Mesendoderm (in vitro differentiated cells): ENCODE results near the gene CCDC40.

Experiments
- DNase-seq: peaks from one replicate; pipeline ENCODE4 v3.0.0; 2013
- H2AK5ac ChIP-seq: 2 replicates; pipeline ENCODE4 v1.6.1; 2013; ENCODE audit warnings: low read length, inconsistent platforms
- H2BK120ac ChIP-seq: 2 replicates; pipeline ENCODE4 v1.6.1; 2013; ENCODE audit warnings: low read depth, mild to moderate bottlenecking, low read length, moderate library complexity, mixed read lengths
- H2BK15ac ChIP-seq: replicated peaks from 2 replicates; pipeline ENCODE4 v1.6.1; 2013; ENCODE audit warnings: low read depth, mild to moderate bottlenecking, moderate library complexity
- H2BK5ac ChIP-seq: 2 replicates; pipeline ENCODE4 v1.6.1; 2013; ENCODE audit warnings: low read length, inconsistent platforms
- H3K18ac ChIP-seq: 2 replicates; pipeline ENCODE4 v1.6.1; 2013; ENCODE audit warnings: mild to moderate bottlenecking, low read length, mixed read lengths
- H3K23ac ChIP-seq: one replicate; pipeline ENCODE4 v1.6.1; 2013; ENCODE audit warnings: low read length
- H3K27ac ChIP-seq: 2 replicates; pipeline ENCODE4 v1.5.1; 2013; ENCODE audit warnings: low read depth, mild to moderate bottlenecking, inconsistent platforms, low read length, moderate library complexity
- H3K27me3 ChIP-seq: 2 replicates; pipeline ENCODE4 v1.6.1; 2013; ENCODE audit warnings: low read length, control low read depth, mild to moderate bottlenecking, inconsistent platforms; ENCODE audit not compliant: insufficient read depth, poor library complexity
- H3K36me3 ChIP-seq: 2 replicates; pipeline ENCODE4 v1.6.1; 2013; ENCODE audit warnings: low read length, inconsistent platforms; ENCODE audit not compliant: control insufficient read depth, insufficient read depth
- H3K4ac ChIP-seq: one replicate; pipeline ENCODE4 v1.6.1; 2013; ENCODE audit warnings: low read depth, mild to moderate bottlenecking, low read length, moderate library complexity
- H3K4me1 ChIP-seq: 2 replicates; pipeline ENCODE4 v1.6.1; 2013; ENCODE audit warnings: low read depth, low read length, inconsistent platforms; ENCODE audit not compliant: control insufficient read depth
- H3K4me2 ChIP-seq: 2 replicates; pipeline ENCODE4 v1.6.1; 2013; ENCODE audit warnings: low read length
- H3K4me3 ChIP-seq: 2 replicates; pipeline ENCODE4 v1.5.1; 2013; ENCODE audit warnings: mild to moderate bottlenecking, low read length
- H3K56ac ChIP-seq: one replicate; pipeline ENCODE4 v1.6.1; 2013; ENCODE audit warnings: low read length
- H3K79me1 ChIP-seq: 2 replicates; pipeline ENCODE4 v1.6.1; 2013; ENCODE audit warnings: low read length, inconsistent platforms
- H3K79me2 ChIP-seq: 2 replicates; pipeline ENCODE4 v1.6.1; 2013; ENCODE audit warnings: mild to moderate bottlenecking, low read length; ENCODE audit not compliant: control insufficient read depth, insufficient read depth
- H3K9ac ChIP-seq: 2 replicates; pipeline ENCODE4 v1.6.1; 2013; ENCODE audit warnings: low read length, inconsistent platforms
- H4K5ac ChIP-seq: one replicate; pipeline ENCODE4 v1.6.1; 2013; ENCODE audit warnings: low read length
- H4K8ac ChIP-seq: one replicate; pipeline ENCODE4 v1.6.1; 2013; ENCODE audit warnings: low read depth, mild to moderate bottlenecking, control low read depth, low read length, moderate library complexity
- WGBS: extraction: QIAGEN DNeasy Blood & Tissue Kit; methylation state at CpG from one replicate; pipeline ENCODE4 v1.1.7; 2013; ENCODE audit warnings: low lambda C conversion rate, missing lambda C conversion rate; ENCODE audit not compliant: insufficient coverage; ENCODE audit errors: extremely low coverage; 5-methylcytosine and 5-hydroxymethylcytosine counted together

The CCDC40 gene

DNA sequence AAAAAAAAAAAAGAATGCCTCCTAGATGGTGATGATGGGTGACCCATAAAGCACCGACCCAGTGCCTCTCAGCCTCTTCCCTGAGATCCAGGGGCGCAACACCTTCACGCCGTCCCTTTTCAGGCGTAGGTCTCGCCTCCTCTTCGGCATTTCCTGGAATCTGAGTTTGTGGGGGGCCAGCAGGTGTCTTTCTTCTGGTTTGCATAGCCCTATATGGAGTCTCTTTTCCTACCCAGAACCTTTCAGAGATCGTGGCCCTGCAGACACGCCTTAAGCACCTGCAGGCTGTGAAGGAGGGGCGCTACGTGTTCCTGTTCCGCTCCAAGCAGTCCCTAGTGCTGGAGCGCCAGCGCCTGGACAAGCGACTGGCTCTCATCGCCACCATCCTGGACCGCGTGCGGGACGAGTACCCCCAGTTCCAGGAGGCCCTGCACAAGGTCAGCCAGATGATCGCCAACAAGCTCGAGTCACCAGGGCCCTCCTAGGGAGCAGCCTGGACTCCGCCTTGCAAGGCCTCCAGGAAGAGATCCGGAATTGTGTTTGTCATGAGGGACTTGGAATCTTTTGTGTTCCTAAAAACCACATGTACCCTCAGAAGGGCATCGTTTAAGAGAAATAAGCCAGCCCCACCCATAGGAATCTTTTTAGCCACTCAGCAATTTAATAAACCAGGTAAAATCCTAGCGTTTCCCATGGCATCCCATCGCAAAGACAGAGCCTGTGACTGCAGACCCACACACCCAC is 63.0 kb downstream of the CCDC40 start:
- Histone ChIP-seq H3K79me2 (no peaks in the 10 kb centered on the region), H2AK5ac (no peak overlapping the region), H3K56ac (no peak overlapping the region), H3K4me3 (no peak overlapping the region), H3K4me2 (no peak overlapping the region), H4K5ac (no peak overlapping the region), H3K79me1 (no peaks in the 10 kb centered on the region), H3K27ac (no peak overlapping the region), H3K9ac (no peak overlapping the region), H3K23ac (no peak overlapping the region), H3K27me3 (no peaks in the 10 kb centered on the region), H2BK120ac (no peak overlapping the region), H4K8ac (no peak overlapping the region), H3K18ac (no peak overlapping the region), H2BK5ac (no peak overlapping the region), H3K4me1 (no peaks in the 10 kb centered on the region), H3K36me3 (no peaks in the 10 kb centered on the region), H2BK15ac (no peak overlapping the region), H3K4ac (no peak overlapping the region)
- DNase-seq, result no peak
- no CpG with 5 or more reads among the region's 27 CpGs for WGBS

GRCh38 chr17:80100035-80100323 is 63.5 kb downstream of the CCDC40 start:
- Histone ChIP-seq H3K79me2 (no peaks in the 10 kb centered on the region), H2BK120ac (no peak overlapping the region)

DNA sequence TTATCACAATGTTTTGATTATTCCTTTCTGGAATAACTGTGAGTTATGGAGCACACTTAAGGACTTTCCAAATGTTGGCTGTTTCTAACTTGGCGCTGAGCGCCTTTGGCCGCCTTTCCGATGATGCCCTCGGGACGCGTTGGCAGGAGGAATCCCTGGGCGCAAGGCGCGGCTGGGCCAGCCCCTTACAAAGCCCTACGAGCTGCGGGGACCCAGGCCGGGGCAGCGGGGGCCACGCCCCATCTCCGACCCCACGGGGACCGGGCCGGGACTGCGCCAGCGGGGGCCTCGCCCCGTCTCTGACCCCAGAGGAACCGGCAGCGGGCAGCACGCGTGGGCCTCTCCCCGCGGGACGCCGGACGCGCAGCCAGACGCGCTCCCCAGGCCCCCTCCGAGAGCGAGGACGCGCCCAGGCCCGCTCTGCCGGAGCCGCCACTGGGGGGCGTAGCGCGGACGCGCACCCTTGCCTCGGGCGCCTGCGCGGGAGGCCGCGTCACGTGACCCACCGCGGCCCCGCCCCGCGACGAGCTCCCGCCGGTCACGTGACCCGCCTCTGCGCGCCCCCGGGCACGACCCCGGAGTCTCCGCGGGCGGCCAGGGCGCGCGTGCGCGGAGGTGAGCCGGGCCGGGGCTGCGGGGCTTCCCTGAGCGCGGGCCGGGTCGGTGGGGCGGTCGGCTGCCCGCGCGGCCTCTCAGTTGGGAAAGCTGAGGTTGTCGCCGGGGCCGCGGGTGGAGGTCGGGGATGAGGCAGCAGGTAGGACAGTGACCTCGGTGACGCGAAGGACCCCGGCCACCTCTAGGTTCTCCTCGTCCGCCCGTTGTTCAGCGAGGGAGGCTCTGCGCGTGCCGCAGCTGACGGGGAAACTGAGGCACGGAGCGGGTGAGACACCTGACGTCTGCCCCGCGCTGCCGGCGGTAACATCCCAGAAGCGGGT is 64.8 kb downstream of the CCDC40 start, which contains the start of gene GAA:
Gene GAA, plus strand, starts transcription at position 571 of the 935 bp plus-strand sequence. CDS start 3,006 bp downstream, outside the sequence.
- H3K23ac ChIP-seq, result no peak within 1 kb of the TSS
- no peaks in the 10 kb centered on the region for H3K36me3 ChIP-seq
- WGBS, result no CpG with 5 or more reads among the region's 114 CpGs
- H2BK5ac ChIP-seq, result no peak within 1 kb of the TSS
- peak within 1 kb of the TSS; percentile 64 for H3K4me3 ChIP-seq
- peak within 1 kb of the TSS; percentile 86 for H3K4me2 ChIP-seq
- no peaks in the 10 kb centered on the region for H3K4me1 ChIP-seq
- no peak within 1 kb of the TSS for H4K5ac ChIP-seq
- no peak within 1 kb of the TSS for H2BK120ac ChIP-seq
- H4K8ac ChIP-seq, result no peak within 1 kb of the TSS
- H3K27ac ChIP-seq, result no peak within 1 kb of the TSS
- DNase-seq, result peak; percentile 85
- no peaks in the 10 kb centered on the region for H3K79me1 ChIP-seq
- no peak within 1 kb of the TSS for H2AK5ac ChIP-seq
- H2BK15ac ChIP-seq, result no peak within 1 kb of the TSS
- H3K27me3 ChIP-seq, result no peaks in the 10 kb centered on the region
- H3K79me2 ChIP-seq, result no peaks in the 10 kb centered on the region
- peak within 1 kb of the TSS; percentile 4 for H3K4ac ChIP-seq
- peak within 1 kb of the TSS; percentile 96 for H3K56ac ChIP-seq
- peak within 1 kb of the TSS; percentile 78 for H3K18ac ChIP-seq
- peak within 1 kb of the TSS; percentile 89 for H3K9ac ChIP-seq

More at GRCh38 chr17:80100035-80100323, 63.5 kb downstream of the CCDC40 start:
- Histone ChIP-seq H3K4me2 (no peak overlapping the region), H3K9ac (no peak overlapping the region), H3K79me1 (no peaks in the 10 kb centered on the region), H3K27ac (no peak overlapping the region), H2AK5ac (no peak overlapping the region), H3K27me3 (no peaks in the 10 kb centered on the region), H3K4me1 (no peaks in the 10 kb centered on the region), H3K4me3 (no peak overlapping the region), H2BK15ac (no peak overlapping the region), H3K36me3 (no peaks in the 10 kb centered on the region), H3K56ac (no peak overlapping the region), H2BK5ac (no peak overlapping the region), H3K4ac (no peak overlapping the region), H3K18ac (no peak overlapping the region), H4K8ac (no peak overlapping the region), H4K5ac (no peak overlapping the region), H3K23ac (no peak overlapping the region)
- DNase-seq, result no peak
- no CpG with 5 or more reads among the region's 4 CpGs for WGBS

- H4K8ac ChIP-seq, result no peak overlapping the region
- H4K5ac ChIP-seq, result no peak overlapping the region
- H3K27me3 ChIP-seq, result no peaks in the 10 kb centered on the region
- H3K9ac ChIP-seq, result peak overlapping the region; percentile 73
- no peak overlapping the region for H2BK5ac ChIP-seq
- H3K4me3 ChIP-seq, result peak overlapping the region; percentile 53
- peak; percentile 34 for DNase-seq
- peak overlapping the region; percentile 85 for H3K4me2 ChIP-seq
- no peaks in the 10 kb centered on the region for H3K36me3 ChIP-seq
- WGBS, result no CpG with 5 or more reads among the region's 21 CpGs
- H3K56ac ChIP-seq, result peak overlapping the region; percentile 90
- no peaks in the 10 kb centered on the region for H3K79me1 ChIP-seq
- H2BK120ac ChIP-seq, result no peak overlapping the region
- H3K27ac ChIP-seq, result no peak overlapping the region
- no peaks in the 10 kb centered on the region for H3K79me2 ChIP-seq
- no peak overlapping the region for H2AK5ac ChIP-seq
- no peak overlapping the region for H2BK15ac ChIP-seq
- H3K4ac ChIP-seq, result no peak overlapping the region
- peak overlapping the region; percentile 65 for H3K18ac ChIP-seq
- H3K23ac ChIP-seq, result no peak overlapping the region
- H3K4me1 ChIP-seq, result no peaks in the 10 kb centered on the region
Observed at GRCh38 chr17:80101946-80102663, 65.7 kb downstream of the CCDC40 start.

GRCh38 chr17:80102664-80103448 is 66.4 kb downstream of the CCDC40 start:
- Histone ChIP-seq H3K79me1 (no peaks in the 10 kb centered on the region), H3K36me3 (no peaks in the 10 kb centered on the region), H3K4me3 (no peak overlapping the region), H3K27ac (no peak overlapping the region), H3K79me2 (no peaks in the 10 kb centered on the region), H2BK15ac (no peak overlapping the region), H3K4me2 (no peak overlapping the region), H3K4me1 (no peaks in the 10 kb centered on the region), H2BK5ac (no peak overlapping the region), H3K27me3 (no peaks in the 10 kb centered on the region), H3K56ac (peak overlapping the region; percentile 90), H3K9ac (no peak overlapping the region), H2AK5ac (no peak overlapping the region), H4K8ac (no peak overlapping the region), H3K23ac (no peak overlapping the region), H3K18ac (no peak overlapping the region), H4K5ac (no peak overlapping the region), H2BK120ac (no peak overlapping the region), H3K4ac (no peak overlapping the region)
- DNase-seq, result no peak
- WGBS, result no CpG with 5 or more reads among the region's 15 CpGs
